Activated CD4-positive, alpha-beta T cell treated with anti-CD3 and anti-CD28 coated beads, Interleukin-2, Interleukin-6, amounts not matched to agents 100 ng/mL and 50 ng/mL, durations not matched to agents 16 hours and 8 hours (primary cell): ENCODE measurements around the gene APP.
A peak's percentile ranks its signal among the peaks of the same experiment; 100 is the strongest.
"Not testable (repeated sequence)": the region's sequence is repeated elsewhere in the genome, so short reads cannot be mapped to it uniquely, and the experiment has no call there.

Experiments used
- DNase-seq: peaks from one replicate; pipeline ENCODE4 v3.0.0-alpha.2; 2020

APP gene

DNA sequence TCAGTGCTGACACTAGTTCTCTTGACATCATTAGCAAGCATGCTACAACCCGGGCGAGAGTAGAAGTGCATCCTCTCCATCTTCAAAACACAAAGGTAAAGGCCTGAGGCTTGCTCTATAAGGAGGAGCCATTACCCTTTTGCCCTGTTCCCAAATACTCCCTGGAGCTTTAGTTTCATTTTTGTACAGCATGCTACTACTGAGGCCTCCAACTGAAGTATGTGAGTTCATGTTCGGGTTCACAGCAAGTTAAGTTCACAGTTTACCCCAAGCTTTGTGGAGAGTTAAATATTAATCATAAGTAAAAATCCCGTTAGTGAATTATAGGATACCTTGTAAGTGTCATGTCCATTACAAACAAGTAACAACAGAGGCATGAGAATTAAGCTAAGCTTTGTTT is 156.6 kb downstream of the APP start:
- DNase-seq = no peak

DNA sequence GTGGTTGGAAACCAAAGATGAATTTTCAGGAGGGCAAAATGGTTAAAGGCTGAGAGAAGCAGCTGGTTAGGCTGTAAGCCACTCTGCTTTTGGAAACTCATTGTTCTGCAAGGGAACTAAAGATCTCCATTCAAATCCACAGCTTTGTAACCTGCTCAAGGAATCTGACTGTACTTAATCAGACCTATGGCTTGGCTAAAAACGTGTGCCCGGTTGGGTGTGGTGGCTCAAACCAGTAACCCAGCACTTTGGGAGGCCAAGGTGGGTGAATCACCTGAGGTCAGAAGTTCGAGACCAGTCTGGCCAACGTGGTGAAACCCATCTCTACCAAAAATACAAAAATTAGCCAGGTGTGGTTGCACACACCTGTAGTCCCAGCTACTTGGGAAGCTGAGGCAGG is 158.1 kb downstream of the APP start:
- DNase-seq = not testable (repeated sequence)

DNA sequence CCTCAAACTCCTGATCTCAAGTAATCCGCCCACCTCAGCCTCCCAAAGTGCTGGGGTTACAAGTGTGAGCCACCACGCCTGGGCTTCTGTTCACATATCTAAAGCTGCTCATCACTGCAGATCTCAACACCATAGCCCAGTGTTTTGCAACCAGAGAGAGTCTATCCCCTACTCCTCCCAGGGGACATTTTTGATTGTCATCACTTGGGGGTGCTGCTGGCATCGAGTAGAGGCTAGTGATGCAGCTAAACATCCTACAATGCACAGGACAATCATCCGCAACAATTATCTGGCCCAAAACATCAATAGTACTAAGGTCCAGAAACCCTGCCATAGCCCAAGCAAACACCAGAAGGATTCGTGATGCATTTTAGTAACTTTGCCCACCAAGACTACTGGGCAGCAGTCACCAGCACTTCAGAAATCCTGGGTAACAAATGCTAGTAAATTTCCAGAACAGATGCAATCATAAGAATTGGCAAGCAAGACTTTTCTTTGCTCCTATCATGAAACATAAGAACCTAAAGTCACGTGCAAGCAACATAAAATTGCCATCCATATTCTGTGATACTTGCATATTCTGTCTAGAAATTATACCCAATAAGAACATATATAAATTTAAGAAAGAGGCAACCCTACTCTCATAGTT is 159.2 kb downstream of the APP start:
- DNase-seq = no peak

DNA sequence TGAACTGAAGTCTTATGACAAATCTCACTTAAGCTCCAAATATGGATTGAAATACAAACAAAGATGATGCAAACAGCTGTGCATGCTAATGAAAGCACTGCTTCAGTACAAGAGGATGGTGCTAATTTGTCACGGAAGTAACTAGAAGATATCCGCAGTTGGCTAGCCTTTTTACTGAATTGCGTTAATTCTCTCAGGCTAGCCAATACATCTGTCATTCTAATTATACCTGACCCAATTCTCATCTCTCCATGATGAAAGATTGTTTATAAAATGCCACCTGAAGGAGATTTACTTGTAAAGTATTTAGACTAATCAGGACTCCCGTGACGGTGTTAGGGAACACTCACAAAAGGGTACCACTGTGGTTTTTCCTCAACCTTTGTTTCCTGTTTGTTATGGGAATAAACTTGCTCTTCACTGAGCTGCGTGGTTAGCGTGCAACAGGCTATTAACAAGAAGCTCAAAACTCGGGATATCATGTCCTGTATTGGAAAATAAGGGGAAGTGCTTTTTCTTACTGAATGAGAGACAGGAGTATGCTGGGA is 162.5 kb downstream of the APP start:
- no peak for DNase-seq

DNA sequence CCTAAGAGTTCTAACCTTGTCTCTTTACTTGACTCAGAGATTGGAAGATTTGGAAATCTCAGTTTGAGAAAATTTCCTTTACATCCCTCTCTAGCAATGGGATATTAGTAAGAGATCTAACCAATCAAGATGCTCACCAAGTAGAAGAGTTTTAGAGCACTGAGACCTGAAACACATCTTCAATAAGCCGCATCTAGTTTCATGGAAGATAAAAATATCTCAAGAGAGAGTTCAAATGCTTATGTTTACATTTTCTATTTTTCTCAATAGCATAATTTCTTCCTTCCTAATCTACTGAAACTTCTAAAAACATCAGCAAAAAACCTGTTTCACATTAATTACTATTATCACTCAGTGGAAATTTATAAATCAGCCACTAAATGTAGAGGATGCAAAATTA is 165.1 kb downstream of the APP start:
- DNase-seq = no peak

DNA sequence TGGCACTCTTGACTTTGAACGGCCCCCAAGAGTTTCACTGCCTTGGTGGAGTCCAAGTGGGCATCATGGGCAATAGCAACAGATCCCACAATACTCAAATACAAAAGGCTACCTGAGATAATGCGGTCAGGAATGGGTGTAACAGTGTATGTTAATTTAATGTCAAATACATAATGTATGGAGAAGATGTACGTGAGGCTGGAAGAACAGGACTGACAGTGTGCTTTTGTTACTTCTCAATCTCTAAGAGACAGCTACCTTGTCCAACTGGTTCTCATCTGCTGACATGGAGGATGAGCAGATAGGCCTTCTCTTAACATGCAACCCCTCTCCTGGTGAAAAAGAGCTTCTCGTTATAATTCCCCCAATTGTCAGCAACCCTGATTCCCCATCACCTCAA is 167.2 kb downstream of the APP start:
- DNase-seq = no peak

DNA sequence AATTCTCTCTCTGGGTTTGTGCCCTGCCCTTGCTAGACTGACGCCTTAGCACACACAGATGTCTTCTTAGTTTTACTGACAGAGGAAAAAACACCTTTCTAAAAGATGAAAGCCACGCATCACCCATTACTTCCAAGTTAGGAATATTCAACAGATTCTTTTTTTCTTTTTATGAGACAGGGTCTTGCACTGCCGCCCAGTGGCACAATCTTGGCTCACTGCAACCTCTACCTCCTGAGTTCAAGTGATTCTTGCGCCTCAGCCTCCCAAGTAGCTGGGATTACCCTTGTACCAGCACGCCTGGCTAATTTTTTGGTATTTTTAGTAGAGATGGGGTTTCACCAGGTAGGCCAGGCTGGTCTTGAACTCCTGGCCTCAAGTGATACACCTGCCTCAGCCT is 169.2 kb downstream of the APP start:
- DNase-seq = no peak

DNA sequence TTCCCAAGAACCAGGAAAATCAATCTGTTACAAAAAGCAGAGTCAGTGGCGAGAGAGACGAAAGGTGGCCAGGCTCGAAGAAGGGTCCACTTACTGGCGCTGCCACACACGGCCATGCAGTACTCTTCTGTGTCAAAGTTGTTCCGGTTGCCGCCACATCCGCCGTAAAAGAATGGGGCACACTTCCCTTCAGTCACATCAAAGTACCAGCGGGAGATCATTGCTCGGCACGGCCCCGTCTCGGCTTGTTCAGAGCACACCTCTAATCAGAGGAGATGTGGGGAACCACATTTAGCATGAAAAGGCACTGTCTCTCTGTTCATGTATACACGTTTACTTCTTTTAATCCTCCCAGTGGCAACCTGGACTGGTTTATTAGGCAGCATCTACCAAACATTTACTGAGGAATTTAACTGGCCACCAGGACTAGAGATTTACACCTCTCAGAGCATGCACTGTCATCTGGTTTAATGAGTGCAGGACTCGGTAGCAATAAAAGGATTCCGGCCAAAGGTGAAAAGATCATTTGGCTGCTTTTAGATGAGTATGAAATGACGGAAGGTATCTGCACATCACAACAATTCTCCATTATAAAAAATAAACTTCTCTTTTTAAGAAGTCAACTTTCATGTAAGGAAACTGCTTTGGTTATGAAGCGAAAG is 170.5 kb downstream of the APP start:
- DNase-seq = peak; percentile 54

DNA sequence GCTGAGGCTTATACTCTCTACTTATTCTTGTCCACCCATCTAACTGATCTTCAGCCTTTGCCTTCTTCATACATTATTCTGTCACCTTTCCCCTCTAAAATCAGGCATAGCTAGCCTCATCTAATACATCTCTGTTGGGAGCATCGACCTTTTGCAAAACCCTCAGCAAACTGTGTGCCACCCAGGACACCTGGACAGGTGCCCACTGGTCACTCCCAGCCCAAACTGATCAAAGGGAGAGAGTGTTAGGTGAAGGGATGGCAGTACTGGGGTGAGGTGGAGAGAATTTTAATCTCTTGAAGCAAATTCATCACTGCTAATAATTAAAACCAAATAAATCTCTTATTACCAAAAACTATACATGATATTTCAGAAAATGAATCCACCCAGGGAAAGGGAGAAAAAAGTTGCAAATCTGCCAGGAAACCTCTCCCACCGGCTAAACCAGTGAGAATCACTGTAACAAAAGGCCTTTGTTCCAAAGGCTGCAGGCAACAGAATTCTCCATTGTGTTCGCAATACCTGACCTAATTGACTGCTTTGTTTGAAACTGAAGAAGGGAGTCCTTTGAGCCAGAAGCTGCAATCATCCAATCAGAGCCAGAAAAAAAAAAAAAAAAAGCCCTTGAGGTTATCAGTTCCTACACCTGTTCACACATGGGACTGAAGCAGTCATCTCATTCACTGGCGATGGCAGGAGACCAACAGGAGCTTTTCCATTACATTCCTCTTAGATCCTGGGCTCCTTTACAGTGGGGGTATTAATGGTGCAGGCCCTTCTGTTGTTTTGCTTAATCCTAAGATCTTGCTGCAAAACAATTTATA is 172.6 kb downstream of the APP start:
- DNase-seq = no peak

DNA sequence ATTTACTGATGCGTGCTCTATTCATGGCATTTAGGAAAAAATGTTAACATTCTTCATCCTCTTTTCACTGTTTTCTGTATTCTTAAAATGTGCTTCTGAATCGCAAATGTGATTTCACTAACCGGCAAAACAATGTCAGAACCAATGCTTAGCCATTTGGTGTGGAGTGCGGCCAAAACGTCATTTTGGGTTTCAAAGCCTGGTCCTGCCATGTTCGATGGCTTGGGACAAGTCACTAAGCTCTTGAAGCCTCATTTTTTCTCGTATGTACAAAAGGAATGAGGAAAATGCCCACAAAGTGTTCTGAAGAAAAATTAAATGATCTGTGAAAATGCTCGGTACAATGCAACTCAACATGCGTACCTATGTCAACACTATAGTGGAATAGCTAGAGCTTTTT is 175.3 kb downstream of the APP start:
- no peak for DNase-seq

DNA sequence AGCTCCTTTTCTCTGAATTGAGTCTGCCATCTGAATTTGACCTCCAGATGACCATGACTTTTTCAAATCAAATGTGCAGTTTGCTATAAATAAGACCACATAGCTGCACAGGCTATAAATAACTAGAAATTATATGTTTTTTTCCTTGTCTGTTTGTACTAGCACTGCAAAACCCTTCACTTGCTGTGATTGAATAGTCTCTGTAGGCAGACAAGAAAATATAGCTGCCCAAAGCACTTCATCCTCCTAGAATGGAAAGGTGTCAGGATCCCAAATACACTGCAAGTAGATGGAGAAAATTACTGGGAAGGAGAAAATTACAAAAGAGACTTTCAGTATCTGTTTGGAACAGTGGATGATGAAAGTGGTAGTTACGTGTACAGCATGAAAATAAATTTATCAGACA is 175.8 kb downstream of the APP start:
- no peak for DNase-seq

DNA sequence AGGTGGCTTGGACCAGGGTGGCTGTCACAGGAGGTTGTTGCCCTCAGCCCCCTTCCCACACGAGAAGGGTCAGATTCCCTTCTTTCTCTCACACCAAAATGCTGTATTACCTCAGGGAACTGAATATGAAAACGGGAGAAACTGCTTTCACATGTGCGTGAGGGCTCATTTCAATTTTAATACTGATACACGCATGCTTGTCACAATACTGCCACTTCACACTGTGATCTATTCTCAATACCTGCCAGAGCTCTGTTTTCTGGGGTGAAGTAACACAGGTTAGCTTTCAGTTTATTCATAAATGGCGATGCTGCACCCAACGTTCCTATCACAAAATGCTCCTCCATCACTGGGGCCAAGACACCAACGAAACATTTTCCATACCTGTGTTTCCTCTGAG is 181.8 kb downstream of the APP start:
- no peak for DNase-seq

DNA sequence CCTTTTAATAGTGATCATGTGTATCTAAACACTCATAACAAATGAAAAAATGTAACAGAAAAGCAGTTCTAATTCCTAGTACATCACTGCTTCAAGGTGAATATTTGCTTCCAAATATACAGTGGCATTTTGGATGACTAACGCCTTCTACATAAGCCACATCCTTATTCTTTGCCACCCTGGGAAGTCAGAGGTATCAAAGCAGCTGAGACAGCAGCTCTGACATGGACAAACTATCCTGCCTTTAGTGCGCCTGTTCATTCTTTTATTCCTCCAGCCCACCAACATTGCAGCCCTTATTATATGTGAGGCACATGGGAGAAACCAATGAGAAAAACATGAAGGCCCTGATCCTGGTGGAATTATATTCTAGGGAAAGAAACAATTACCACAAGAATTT is 183.0 kb downstream of the APP start:
- no peak for DNase-seq

DNA sequence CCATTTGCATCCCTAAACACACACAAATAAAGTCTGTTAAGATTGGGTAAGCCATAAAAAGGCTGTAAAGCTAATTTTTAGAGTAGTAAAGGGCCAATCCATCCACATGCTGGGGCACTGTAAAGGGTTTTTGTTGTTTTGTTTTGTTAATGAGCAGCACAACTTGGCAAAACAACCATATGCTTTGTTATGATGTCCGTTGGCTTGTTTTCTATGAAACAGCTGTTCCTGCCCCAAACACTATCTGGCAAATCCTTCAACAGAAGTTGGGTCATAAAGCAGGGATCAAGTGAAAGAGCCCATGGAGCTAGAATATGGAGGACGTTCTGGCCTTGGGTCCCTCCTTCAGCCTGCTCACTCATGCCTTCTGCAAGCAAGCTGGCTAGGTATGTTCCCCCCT is 183.6 kb downstream of the APP start:
- DNase-seq = no peak

DNA sequence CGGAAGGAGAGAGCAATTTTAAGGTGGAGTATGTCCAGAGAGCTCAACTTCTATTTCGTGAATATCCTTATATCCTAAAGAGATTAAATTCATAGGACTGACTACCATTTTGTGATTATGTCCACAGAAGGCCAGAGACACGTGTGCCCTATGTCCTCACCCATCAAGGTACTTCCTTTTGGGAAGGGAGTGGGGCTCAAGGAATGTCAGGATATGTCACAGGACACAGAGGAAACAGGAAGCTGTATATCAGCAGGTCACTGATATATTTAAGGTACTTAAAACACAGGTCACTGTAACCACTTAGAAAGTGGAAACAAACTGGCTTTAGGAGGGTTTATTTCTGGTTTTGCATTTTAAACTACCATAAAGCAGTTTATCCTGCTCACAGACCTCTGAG is 184.6 kb downstream of the APP start:
- no peak for DNase-seq

DNA sequence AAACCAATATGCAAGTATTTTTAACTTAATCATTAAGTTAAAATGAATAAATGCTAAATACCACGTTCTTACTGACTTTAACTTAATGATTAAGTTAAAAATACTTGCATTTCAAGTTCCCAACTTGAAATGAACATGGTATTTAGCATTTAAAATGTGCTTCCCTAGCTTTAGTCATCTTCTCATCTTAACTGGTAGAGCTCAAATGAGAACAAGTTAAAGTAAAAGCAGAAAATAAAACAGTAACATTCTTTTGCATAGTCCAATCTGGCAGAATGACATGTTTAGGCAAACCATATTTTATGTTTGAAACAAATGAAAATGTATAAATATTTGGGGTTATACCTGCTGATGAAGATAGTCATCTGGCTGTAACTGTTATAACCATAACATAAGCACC is 186.0 kb downstream of the APP start:
- no peak for DNase-seq

DNA sequence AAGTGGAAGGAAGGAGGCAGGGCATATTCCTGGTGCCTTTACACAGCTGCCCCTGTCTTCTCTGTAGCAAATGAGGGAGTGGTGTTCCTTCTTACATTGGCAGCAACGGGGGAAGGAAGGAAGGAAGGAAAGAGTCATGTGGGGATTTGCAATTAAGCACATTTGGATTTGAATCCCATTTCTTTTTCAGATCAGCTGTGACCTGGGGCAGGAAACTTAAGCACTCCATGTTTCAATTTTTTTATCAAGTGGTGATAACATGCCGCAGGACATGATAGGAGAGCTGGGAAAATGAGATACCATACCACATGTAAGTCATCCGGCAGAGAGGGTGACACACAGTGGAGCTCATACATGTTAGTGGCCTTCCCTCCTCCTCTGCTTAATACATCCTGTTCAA is 186.8 kb downstream of the APP start:
- no peak for DNase-seq

DNA sequence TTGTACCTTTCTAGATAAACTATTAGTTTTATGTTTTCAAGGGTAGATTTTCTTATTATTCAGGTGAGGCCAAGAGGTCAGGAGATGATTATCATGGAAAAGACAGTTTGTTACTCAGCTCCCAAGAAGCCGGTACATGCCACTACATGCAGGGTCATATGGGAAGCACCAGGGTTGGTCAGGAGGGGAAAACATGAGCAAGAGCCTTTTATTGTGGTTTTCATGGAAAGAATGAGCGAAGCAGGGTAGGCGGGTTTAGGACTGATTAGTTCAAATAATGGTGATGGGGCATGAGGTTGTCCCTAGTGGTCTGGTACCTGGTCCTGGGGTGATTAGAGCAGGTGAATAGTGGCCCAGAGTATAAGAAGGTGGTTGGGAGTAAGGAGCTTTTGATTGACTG is 189.9 kb downstream of the APP start:
- DNase-seq = no peak

DNA sequence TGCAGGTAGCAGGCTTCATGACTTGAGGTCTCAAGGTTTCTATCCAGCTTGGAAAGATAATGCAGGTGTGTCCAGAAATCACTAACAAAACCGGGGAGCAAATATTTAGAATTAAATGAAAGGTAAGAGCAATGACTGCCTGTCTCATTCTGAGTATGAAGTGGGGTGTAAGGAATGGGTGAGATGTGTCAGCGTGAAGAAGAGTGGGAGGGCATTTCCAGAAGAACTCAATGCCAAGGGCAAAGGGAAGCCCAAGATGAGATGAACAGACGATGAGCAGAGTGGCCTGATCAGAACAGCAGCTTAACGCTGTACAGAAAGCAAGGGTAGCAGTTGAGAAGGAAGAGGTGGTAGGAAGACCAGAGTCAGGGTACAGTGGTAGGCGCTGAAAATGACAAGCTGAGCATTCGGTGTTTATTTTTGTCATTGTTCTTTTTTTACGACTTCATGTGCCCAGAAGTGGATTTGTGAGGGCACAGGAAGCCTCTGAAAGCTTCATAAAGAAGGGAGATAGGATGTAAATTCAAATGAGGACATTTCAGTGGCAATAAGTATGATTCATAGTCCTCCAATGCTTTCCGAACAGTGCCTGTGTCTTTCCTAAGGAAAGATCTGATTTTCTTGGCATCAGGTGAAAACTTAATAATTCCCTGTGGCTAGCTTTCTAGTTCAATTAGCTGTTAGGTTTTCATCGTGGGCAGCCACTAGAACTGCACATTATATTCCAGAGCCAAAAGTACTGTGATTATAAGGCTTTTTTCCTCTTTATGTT is 190.5 kb downstream of the APP start:
- DNase-seq = no peak

DNA sequence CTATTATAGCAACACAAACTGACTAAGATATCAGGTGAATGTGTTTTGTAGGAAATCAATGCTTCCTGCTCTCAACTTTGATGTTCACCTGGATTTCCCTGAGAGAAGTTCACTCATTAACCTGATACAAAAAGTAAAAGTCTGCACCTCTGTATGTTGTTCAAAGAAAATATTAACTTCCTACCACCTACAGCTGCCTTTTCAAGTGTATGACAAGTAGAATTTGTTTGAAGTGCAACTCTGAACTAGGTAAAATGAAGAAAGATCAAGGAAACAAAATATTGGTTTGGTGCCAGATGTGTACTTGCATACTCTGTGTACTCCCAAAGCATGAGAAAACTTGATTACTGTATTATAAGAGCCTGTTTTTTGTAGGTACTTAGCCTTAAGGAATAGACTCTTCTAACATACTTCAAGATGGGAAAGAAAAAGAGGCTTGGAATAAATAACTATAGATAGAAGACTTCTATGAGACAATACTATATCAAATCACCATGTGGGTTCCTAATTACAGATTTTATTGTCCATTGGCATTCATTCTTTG is 193.4 kb downstream of the APP start:
- DNase-seq = no peak

DNA sequence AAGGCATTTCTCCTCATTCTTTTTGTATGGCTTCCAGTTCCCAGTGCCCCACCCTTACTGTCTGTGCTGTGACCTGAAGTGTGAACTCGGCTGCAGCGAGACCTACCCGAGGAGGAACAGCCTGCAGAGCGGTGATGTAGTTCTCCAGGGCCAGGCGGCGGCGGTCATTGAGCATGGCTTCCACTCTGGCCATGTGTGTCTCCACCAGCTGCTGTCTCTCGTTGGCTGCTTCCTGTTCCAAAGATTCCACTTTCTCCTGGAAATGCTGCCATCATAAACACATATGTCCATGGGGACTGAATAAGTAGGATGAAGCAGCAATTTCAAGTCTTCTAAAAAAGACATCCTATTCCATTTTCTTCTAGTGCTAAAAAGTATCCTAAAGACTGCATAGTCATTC is 195.6 kb downstream of the APP start:
- no peak for DNase-seq

DNA sequence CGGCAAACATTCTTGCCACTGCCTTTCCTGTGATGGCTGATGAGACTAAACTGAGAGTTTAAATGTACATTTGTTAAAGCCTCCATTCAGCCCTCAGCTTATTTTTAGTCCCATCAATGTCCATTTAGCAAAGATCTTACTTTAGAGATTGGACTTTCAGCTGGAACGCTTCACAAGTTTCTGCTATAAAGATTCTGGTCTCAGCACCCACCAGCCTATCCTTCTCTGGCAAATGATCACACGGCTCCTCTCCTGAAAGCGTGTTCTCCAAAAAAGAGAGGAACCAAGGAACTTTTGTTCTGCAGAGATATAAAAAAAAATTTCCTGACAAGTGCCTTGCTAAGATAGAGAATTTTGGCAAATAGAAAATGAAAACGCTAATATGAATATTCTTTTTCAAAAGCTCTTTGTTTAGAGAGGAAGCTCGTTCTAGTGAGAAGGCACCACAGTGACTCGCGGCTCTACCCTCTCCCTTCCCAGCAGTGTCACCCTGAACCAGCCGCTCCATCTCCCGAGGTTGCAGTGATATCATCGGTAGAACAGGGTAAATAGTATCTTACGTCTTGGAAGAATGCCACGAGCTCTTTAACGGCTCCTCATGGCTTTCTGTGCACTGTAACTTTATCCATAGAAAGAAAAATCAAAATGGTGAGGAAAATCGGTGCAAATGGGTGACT is 200.2 kb downstream of the APP start:
- DNase-seq = no peak
